NCI-H526 treated with DMSO at 0.1 percent for 48 hours (cell line): ENCODE results near the gene ISOC2.

Source experiments
- DNase-seq: peaks from one replicate; lab custom pipeline; 2025; lab: John Stamatoyannopoulos, UW

Gene ISOC2

DNA sequence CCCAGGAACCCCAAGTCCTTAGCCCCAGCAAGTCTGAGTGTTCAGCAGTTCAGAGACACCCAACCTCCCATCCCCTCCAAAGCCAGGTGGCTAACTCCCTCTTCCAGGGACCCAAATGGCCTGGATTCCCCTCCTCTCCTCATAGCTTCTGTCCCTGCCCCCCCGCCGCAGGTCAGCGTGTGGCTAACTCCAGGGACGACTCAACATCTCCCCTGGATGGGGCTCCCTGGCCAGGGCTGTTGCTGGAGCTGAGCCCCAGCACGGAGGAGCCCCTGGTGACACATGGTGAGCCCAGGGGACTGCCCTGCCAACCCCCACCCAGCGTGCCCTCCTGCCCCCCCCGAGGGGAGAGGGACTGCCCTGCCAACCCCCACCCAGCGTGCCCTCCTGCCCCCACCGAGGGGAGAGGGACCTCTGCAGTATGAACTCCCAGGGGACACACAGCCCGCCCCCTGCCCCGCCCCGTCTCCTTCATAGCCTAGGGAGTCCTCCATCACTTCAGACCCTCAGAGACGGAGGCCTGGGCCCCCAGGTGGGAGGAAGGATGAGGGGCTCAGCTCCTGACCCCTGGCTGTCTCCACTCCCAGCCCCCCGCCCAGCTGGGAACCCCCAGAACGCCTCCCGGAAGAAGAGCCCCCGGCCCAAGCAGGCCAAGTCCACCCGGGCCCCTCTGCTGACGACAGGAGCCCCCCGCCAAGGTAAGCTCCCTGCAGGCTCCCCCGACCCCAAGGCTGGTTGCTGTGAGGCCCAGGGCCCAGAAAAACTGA lies 28.5 kb upstream of the ISOC2 start:
- DNase-seq: no peak

DNA sequence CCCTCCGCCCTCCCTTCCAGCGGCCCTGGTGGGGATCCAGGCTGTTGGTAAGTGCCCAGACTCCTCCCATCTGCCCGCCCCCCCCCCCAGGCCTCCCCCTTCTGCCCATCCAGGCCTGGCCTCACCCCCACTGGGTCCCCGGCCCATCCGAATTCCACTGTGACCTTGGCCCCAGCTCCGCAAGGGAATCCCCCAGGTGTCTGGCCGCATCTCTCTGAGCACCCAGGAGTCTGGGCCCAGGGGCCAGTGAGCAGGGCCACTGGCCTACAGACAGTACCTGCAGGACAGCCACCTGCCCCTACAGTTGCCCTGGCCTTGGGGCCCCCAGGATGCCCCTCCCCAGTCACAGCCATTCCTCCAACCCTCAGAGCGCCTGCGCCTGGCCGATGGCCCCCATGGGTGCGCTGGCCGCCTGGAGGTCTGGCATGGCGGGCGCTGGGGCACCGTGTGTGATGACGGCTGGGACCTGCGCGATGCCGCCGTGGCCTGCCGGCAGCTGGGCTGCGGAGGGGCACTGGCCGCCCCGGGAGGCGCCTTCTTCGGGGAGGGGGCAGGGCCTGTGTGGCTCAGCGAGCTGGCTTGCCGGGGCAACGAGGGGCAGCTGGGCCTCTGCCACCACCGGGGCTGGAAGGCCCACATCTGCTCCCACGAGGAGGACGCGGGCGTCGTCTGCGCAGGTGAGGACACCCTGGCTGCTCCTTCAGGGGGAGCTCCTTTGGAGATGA lies 27.7 kb upstream of the ISOC2 start:
- no peak for DNase-seq

DNA sequence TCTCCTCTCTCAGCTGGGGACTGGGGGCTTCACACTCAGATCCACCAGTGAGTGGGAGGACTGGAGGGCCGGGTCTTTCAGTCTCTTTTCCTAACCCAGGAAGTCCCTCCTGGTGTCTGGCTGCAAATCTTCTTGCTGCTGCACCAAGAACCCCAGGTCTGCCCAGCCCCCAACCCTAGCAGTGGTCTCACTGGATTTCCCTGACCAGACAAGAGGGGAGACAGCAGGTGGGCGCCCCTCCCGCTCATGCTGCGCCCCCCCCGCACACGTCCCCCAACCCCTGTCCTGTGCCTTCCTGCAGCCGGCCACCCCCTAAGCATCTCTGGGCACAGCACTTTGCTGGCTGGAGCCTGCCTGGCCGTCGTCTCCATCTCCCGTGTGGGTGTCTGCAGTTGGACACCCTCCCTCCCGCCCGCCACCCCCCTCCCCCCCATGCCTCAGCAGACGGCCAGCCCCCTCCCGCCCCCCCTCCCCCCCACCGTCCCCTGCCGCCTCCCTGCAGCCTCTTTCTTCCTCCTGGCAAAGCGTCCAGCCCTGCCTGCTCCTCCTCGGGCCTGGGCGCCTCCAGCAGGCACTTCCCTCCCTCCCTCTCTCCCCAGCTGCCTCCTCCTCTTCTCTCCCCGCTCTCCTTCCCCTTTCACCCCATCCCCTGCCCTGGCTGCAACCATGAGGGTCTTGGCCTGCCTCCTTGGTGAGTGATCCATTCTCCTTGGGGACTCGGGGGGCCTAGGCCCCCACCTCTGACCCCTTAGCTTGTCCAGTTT lies 26.7 kb upstream of the ISOC2 start, which contains the start of gene SSC5D:
TSS of gene SSC5D (plus strand) at position 513 of the 764 bp plus-strand sequence. CDS start at position 667, 154 bp downstream.
- no peak for DNase-seq

DNA sequence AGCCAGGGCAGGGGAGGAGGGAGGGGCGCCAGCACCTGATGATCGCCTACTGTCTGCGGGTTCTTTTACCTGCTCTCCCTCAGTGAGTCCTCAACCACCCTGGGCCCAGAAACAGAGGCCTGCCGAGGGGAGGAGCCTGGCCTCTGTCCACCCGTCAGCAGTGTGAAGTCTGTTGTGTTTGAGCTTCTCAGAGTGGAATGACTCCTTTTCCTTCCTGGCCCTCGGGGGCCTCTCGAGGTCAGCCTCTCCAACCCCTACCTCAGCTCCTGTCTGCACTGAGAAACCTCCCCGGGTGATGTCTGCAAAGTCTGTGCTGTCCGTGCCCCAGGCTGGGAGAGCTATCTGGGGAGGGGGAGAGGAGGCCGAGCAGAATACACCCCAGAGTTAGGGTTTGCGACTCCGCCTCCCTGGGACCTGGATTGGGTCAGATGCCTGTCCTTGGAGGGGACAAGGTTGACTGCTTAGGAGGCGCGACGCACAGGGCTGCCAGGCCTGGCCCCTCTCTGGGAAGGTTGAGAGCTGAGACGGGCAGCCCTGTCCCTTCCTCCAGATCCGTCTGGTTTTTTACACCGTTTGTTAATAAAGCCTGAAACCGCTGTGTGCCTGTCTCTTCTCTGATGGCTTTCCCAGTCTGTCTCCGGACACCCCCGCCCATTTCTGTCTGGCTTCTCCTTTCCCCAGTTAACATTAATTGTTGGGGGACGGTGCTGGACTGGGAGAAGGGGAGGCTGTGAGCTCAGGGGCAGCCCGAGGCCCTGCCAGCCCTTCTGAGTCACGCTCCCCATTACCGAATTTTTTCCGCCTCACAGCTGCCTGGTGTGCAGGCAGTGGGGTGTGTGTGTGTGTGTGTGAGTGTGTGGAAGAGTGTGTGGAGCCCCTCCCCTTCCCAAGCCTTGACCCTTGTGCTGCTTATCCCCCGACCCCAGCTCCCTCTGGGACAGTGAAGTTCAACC lies 25.8 kb upstream of the ISOC2 start:
- DNase-seq: no peak

DNA sequence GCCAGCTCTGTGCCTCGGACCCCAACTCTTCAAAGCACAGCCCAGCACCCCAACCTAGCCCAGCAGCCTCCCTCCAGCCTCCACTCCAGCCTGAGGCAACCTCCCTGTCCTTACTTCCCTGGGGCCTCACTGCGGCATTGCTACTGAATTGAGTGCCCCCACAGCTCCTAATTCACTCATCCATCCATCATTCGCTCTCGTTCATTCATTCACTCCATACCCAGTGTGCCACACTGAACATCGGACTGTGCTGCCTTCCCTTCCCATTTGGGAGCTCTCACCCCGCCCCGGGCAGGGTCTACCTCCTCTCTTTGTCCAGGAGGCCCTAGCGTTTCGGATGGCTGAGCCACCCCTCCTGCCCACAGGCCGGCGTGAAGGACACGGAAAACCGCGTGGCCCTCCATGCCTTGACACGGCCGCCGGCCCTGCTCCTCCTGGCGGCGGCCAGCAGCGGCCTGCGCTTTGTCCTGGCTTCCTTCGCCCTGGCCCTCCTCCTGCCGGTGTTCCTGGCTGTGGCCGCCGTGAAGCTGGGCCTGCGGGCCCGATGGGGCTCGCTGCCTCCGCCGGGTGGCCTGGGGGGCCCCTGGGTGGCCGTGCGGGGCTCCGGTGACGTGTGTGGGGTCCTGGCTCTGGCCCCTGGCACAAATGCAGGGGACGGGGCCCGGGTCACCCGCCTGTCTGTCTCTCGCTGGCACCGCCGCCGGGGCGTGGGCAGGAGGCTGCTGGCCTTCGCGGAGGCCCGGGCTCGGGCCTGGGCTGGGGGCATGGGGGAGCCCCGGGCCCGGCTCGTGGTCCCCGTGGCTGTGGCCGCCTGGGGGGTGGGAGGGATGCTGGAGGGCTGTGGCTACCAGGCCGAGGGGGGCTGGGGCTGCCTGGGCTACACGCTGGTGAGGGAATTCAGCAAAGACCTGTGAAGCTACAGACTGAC lies 24.9 kb upstream of the ISOC2 start:
- DNase-seq: no peak

DNA sequence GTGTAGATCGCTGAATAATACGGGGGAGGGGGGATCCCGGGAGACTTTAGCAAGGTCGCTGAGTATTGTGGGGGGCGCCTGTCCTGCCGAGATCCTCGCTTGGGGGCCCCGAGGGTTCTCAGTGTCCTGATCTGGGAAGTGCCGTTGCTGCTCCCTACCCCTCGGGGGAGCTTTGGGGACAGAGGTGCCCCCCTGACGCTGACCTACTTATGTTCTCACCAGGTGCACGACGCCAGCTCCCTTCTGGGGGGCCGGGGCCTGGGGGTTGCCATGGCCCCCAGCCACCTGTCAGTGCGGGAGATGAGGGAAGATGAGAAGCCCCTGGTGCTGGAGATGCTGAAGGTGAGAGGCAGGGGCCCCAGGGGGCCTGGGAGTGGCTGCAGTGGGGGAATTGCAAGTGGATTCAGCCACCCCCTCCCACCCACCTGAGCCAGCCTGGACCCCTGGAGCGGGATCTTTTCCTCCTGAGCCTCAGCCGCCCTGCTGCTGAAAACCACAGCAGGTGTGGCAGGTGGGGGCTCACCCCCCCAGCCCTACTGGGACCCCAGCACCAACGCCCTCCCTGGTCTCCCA lies 24.1 kb upstream of the ISOC2 start:
- no peak for DNase-seq

DNA sequence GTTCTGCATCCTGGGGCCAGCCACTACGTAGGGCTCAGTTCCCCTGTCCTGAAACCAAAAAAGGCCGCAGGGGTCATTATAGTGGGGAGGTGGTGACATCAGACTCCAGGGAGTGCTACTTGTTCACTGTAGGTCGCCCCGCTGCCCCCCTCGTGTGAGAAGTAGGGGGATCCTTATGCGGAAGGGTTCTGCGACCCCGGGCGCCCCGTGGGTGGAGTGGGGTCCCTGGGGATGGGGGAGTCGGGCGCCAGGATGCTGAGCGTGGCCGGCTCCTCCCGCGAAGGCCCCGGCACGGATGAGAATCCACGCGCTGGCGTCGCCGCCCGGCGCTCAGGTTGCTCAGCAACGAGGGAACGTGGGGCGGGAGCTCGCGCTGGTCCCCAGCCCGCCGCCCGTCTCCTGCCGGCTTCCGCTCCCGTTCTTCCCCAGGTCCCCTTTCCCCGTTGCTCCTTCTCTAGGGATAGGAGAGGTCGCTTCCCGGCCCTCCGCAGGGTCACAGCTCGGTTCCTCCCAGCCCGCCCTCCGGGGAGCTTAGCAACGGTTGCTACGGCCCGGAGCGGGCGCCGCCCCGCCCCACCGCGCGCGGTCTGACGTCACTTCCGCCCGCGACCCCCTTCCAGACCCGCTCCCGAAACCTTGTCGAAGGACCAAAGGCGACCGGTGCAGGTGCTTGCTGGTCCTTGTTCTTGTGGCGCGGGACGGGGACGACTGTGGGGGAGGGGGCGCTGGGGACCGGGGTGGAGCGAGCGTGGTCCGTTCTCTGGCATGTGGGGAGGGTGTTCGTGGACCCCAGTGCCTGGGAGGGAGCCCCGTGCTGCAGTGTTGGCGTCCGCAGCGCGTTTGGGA lies 23.4 kb upstream of the ISOC2 start, which contains the start of gene NAT14:
TSS of gene NAT14 (plus strand) at position 596 of the 846 bp plus-strand sequence. CDS start 521 bp downstream, outside the sequence.
- DNase-seq: no peak

DNA sequence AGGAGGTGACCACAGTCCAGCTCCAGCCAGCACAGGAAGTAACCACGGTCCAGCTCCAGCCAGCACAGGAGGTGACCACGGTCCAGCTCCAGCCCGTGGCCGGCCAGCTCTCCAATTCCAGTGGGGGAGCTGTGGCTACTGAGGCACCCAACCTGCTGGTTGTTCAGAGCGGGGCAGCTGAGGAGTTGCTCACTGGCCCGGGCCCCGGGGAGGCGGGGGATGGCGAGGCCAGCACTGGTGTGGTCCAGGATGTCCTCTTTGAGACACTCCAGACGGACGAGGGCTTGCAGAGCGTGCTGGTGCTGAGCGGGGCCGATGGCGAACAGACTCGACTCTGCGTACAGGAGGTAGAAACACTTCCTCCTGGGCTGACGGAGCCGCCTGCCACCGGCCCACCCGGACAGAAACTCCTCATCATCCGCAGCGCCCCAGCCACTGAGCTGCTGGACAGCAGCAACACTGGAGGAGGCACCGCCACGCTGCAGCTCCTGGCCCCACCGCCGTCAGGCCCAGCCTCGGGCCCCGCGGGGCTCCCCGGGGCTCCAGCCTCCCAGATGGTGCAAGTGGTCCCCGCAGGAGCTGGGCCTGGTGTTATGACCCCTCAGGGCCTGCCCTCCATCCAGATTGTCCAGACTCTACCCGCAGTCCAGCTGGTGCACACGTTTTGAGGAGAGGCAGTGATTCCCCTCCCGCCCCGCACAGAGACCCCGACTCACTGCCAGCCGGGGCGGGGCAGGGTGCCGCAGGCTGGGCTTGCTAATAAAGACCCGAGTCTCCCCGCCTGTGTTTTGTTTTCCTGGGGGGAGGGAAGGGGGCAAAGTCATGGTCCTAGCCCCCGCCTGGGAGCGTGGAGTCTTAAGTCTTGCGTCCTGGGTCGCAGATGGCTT lies 22.5 kb upstream of the ISOC2 start:
- DNase-seq: no peak

DNA sequence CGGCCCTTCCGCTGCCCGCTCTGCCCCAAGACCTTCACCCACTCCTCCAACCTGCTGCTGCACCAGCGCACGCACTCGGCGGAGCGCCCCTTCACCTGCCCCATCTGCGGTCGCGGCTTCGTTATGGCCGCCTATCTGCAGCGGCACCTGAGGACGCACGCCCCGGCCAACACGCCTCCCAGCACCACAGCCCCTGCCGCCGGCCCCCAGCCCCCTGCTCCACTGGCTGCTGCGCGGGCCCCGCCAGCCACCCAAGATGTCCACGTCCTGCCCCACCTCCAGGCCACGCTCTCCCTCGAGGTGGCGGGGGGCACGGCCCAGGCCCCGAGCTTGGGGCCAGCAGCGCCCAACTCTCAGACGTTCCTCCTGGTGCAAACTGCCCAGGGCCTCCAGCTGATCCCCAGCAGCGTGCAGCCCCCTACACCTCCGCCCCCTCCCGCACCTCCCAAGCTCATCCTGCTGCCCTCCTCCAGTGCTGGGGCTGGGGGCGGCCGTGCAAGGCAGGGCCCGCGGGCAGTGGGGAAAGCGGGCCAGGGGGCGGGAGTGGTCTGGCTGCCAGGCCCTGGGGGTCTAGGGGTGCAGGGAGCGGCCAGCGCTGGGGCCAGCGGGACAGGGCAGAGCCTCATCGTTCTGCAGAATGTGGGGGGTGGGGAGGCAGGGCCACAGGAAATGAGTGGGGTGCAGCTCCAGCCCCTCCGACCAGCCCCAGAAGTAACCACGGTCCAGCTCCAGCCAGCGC lies 21.7 kb upstream of the ISOC2 start:
- DNase-seq: no peak

DNA sequence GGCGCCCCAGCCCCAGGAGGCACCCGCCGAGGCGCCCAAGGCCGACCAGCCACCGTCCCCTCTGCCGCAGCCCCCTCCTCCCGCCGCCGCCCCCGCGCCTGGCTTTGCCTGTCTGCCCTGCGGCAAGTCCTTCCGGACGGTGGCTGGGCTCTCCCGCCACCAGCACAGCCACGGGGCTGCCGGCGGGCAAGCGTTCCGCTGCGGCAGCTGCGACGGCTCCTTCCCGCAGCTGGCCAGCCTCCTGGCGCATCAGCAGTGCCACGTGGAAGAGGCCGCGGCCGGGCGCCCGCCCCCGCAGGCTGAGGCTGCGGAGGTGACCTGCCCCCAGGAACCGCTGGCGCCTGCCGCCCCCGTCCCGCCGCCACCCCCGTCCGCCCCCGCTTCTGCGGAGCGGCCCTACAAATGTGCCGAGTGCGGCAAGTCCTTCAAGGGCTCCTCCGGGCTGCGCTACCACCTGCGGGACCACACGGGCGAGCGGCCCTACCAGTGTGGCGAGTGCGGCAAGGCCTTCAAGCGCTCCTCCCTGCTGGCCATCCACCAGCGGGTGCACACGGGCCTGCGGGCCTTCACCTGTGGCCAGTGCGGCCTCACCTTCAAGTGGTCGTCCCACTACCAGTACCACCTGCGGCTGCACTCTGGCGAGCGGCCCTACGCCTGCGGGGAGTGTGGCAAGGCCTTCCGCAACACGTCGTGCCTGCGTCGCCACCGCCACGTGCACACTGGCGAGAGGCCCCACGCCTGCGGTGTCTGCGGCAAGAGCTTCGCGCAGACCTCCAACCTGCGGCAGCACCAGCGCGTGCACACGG lies 20.9 kb upstream of the ISOC2 start:
- DNase-seq: no peak

DNA sequence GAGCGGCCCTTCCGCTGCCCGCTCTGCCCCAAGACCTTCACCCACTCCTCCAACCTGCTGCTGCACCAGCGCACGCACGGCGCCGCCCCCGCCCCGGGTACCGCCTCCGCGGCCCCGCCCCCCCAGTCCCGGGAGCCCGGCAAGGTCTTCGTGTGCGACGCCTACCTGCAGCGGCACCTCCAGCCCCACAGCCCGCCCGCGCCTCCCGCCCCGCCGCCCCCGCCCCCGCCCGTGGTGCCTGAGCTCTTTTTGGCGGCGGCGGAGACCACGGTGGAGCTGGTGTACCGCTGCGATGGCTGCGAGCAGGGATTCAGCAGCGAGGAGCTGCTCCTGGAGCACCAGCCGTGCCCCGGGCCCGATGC lies 20.3 kb upstream of the ISOC2 start:
- DNase-seq: no peak

DNA sequence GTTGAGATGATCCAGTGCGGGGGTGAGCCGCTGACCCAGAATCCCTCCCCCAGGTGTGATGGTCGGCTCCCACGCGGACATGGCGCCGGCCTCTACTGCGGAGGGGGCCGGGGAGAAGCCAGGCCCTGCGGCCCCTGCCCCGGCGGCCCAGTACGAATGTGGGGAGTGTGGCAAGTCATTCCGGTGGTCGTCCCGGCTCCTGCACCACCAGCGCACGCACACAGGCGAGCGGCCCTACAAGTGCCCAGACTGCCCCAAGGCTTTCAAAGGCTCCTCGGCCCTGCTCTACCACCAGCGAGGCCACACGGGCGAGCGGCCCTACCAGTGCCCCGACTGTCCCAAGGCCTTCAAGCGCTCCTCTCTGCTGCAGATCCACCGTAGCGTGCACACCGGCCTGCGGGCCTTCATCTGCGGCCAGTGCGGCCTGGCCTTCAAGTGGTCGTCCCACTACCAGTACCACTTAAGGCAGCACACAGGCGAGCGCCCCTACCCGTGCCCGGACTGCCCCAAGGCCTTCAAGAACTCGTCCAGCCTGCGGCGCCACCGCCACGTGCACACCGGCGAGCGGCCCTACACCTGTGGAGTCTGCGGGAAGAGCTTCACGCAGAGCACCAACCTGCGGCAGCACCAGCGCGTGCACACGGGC lies 19.8 kb upstream of the ISOC2 start:
- DNase-seq: no peak

DNA sequence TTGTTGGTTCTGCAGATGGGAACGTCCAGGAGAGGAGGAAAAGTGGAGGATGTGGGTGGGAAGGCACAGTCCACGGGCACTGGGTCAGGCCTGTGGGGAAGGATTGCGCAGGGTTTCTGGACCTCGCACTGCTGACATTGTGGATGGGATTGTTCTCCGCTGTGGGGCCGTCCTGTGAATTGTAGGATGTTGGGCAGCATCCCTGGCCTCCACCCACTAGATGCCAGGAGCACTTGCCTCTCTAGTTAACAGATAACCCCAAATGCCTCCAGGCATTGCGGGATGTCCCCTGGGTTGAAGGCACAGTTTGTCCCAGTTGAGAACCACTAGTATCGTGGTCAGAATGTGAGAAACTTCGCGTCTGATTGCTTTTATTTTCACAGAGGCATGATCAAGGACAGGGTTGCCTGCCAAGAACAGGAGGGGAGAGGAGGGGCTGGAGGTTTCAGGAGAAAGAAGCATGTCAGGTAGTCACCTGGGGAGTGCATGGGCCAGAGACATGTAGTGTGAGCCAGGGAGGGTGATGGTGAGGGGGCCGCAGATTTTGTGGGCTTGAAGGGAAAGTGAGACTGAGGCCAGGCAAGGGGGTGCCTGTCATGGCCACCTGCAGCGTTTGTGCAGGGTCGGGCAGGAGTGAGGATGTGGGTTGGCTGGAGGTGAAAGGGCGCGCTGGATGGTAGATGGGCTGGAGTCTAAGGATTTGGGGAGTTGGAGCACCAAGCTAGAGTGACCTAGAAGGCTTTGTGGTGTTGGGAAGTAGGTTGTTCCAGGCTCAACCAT lies 18.2 kb upstream of the ISOC2 start:
- no peak for DNase-seq

DNA sequence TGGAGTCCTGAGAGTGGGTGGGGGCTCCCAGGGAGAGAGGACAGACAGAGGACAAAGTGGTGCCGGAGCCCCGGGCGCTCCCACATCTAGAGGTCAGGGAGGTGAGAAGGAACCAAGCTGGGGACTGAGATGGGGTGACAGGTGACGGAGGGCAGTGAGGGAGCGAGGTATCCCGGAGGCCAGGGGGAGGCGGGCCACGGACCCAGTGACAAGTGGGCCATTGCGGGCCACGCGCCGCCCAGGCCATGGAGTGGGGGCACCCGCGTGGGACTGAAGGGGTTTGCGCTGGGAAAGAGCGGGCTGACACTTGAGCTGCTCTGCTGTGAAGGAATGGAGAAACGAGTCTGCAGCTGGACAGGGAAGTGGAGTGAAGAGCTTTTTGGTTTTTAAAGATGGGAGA lies 17.6 kb upstream of the ISOC2 start:
- no peak for DNase-seq

DNA sequence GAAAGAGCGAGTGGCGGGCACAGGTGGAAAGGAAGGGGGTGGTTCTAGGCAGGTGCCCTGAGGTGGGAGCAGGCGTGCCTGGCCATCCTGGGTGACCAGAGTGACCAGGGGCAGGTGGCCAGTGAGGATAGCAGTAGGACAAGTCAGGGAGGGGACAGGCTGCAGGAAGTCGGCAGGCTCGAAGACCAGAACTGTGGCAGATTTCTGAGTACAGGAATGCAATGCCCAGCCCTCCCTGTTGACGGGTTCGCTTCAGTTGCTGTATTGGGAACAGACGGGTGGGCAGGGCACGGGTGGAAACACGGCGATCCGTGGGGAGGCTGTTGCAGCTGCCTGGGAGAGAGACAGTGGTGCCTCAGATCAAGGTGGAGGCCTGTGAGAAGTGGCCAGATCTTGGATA lies 16.9 kb upstream of the ISOC2 start:
- DNase-seq: no peak
